HepG2 (cell line): ENCODE results near the gene CHN1. TPM values are rescaled to one million over a fixed set of nuclear protein-coding genes. Genes with fewer than 3 reads are reported as not detected.

ENCODE experiments used
- ATAC-seq: fragments of 200-7000 bp; cut with Tn5 transposase; 3 replicates; pipeline ENCODE4 v1.9.1; 2020; ENCODE audit warnings: mild to moderate bottlenecking, moderate library complexity
- BruUV-seq: library from RNA; stranded (reverse); fragments of 400-500 nt; replicated peaks from 2 replicates; lab custom pipeline; 2021; lab: Mats Ljungman, UMichigan
- CTCF ChIA-PET: fragments of 300-600 bp; formaldehyde crosslinking; extraction: SDS; loops from one replicate; lab custom pipeline; 2021; ENCODE audit warnings: low total read pairs, inconsistent platforms, low intra/inter-chr PET ratio; lab: Yijun Ruan, JAX
- POLR2A ChIA-PET: fragments of 350-600 bp; sonication (Branson Sonifier 250); formaldehyde crosslinking; loops from one replicate; lab custom pipeline; 2020; ENCODE audit warnings: antibody characterized with exemption, inconsistent platforms; lab: Yijun Ruan, JAX
- DNase-seq: peaks from one replicate; pipeline ENCODE4 v3.0.0-alpha.2; 2015; ENCODE audit warnings: low spot score
- FAIRE-seq: peaks from 3 replicates; lab custom pipeline; 2011; peaks lifted over from hg19 to GRCh38; lab: Jason Lieb, UNC
- H2AFZ ChIP-seq: one replicate; pipeline ENCODE4 v1.6.1; 2011; ENCODE audit warnings: low read length, inconsistent platforms
- H3K27ac ChIP-seq: fragments of 300-600 bp; 3 replicates; pipeline ENCODE4 v1.8.0; 2011; ENCODE audit warnings: mixed run types, mild to moderate bottlenecking, mixed read lengths, low read length, inconsistent platforms; ENCODE audit not compliant: insufficient read depth; ENCODE audit errors: extremely low read length
- H3K27me3 ChIP-seq, 2 experiments: fragments of 200-600 bp in 1 of 2; 2 replicates in 1 of 2; 3 replicates in 1 of 2; pipeline versions ENCODE4 v1.6.0 to v1.8.0; 2011; ENCODE audit warnings: low read length in 2 of 2, mild to moderate bottlenecking in 2 of 2, moderate library complexity in 2 of 2, inconsistent platforms in 1 of 2; ENCODE audit not compliant: insufficient read depth in 2 of 2, control insufficient read depth in 1 of 2
- H3K36me3 ChIP-seq, 2 experiments: fragments of 200-600 bp in 1 of 2; replicated peaks in 1 of 2; 2 replicates in 1 of 2; 3 replicates in 1 of 2; pipeline versions ENCODE4 v1.5.1 to v1.8.0; 2011; ENCODE audit warnings: low read length in 2 of 2, inconsistent platforms in 1 of 2; ENCODE audit not compliant: insufficient read depth in 2 of 2, control insufficient read depth in 1 of 2
- H3K4me1 ChIP-seq: 2 replicates; pipeline ENCODE4 v1.5.1; 2012; ENCODE audit warnings: low read length, inconsistent platforms; ENCODE audit not compliant: insufficient read depth
- H3K4me2 ChIP-seq: 2 replicates; pipeline ENCODE4 v1.6.0; 2011; ENCODE audit warnings: low read depth, low read length, inconsistent platforms
- H3K4me3 ChIP-seq, 3 experiments: fragments of 200-600 bp in 1 of 3; sonication (generic), shearing (Covaris generic) in 1 of 3; replicated peaks in 1 of 3; 2 replicates each; pipeline ENCODE4 v1.5.1; 2011 to 2016; ENCODE audit warnings: low read length in 3 of 3, inconsistent platforms in 2 of 3, low read depth in 2 of 3, mild to moderate bottlenecking in 2 of 3, control low read depth in 1 of 3, mixed read lengths in 1 of 3; ENCODE audit not compliant: insufficient read depth in 1 of 3
- H3K79me2 ChIP-seq: one replicate; pipeline ENCODE4 v1.6.1; 2011; ENCODE audit warnings: low read length, inconsistent platforms; ENCODE audit not compliant: insufficient read depth
- H3K9ac ChIP-seq: 2 replicates; pipeline ENCODE4 v1.6.0; 2011; ENCODE audit warnings: mild to moderate bottlenecking, low read depth, low read length, inconsistent platforms; ENCODE audit not compliant: insufficient read depth
- H3K9me3 ChIP-seq: 2 replicates; pipeline ENCODE4 v1.5.1; 2012; ENCODE audit warnings: mild to moderate bottlenecking, low read length
- H4K20me1 ChIP-seq: 2 replicates; pipeline ENCODE4 v1.6.0; 2011; ENCODE audit warnings: inconsistent platforms, mild to moderate bottlenecking, low read length, moderate library complexity; ENCODE audit not compliant: insufficient read depth
- GPBP1L1 ChIP-seq: sonication (generic); formaldehyde crosslinking; IDR thresholded peaks from 2 replicates; pipeline ENCODE4 v1.5.0; 2020; ENCODE audit warnings: mild to moderate bottlenecking, missing genetic modification reagents
- KAT8 ChIP-seq: IDR thresholded peaks from 2 replicates; pipeline ENCODE4 v1.6.1; 2016; ENCODE audit warnings: missing genetic modification reagents, missing compliant biosample characterization
- TEF ChIP-seq: sonication (generic); formaldehyde crosslinking; IDR thresholded peaks from 2 replicates; pipeline ENCODE4 v1.5.0; 2020; ENCODE audit warnings: missing genetic modification reagents
- ZNF616 ChIP-seq: sonication (generic); formaldehyde crosslinking; IDR thresholded peaks from 2 replicates; pipeline ENCODE4 v1.5.0; 2020; ENCODE audit warnings: low read depth, mild to moderate bottlenecking, missing genetic modification reagents
- WGBS: methylation state at CpG from one replicate; pipeline ENCODE4 v1.1.6; 2017; ENCODE audit warnings: low lambda C conversion rate; 5-methylcytosine and 5-hydroxymethylcytosine counted together
- in situ Hi-C: cut with HindIII; loops from 2 replicates; pipeline ENCODE4 v1.10.0; 2017; ENCODE audit warnings: low pct_unique_long_range_greater_than_20kb; ENCODE audit not compliant: extremely low pct_ligation_motif_present
- intact Hi-C: fragments of 100-400 bp; cut with micrococcal nuclease; formaldehyde crosslinking; loops from one replicate; pipeline ENCODE4 v1.10.0; 2022; ENCODE audit not compliant: unreplicated experiment
- polyA plus RNA-seq, 8 experiments: library from polyadenylated mRNA; depleted of rRNA in 3 of 8; stranded (reverse) in 7 of 8; unstranded in 1 of 8; fragments of >200 nt; fragmentation: Illumina TruSeq in 4 of 8; extraction: Trizol in 4 of 8; gene quantifications; 2 replicates each; pipeline versions ENCODE4 v1.2.1 to v1.2.3, GENCODE V29; 2011 to 2016; ENCODE audit warnings: low read depth in 4 of 8, missing spikeins in 1 of 8, mixed read lengths in 1 of 8; ENCODE audit not compliant: insufficient read depth in 1 of 8
- total RNA-seq, 5 experiments: library from RNA; depleted of rRNA; stranded (reverse); fragments of >200 nt; fragmentation: Illumina TruSeq; extraction: Trizol; gene quantifications; 2 replicates each; pipeline ENCODE4 v1.2.3, GENCODE V29; 2016; ENCODE audit warnings: low read depth in 1 of 5

CHN1 gene
- total and polyA plus RNA-seq, 2 of the 13 experiments (the other 11 are each of a cell fraction or from before 2014, with no cell fraction given), result 2.8 to 3.5 TPM

GRCh38 chr2:174805803-174806202, 199.4 kb downstream of the CHN1 start:
- BruUV-seq, result no TSS peak
- no peak overlapping the region for H3K4me2 ChIP-seq
- POLR2A ChIA-PET, result no interaction called here
- CTCF ChIA-PET, result no interaction called here
- no peak overlapping the region for H3K9ac ChIP-seq
- no peaks in the 10 kb centered on the region for H3K27me3 ChIP-seq
- no peak for TF ChIP-seq TEF (CRISPR knock-in tag)
- TF ChIP-seq GPBP1L1, result no peak
- no peak for TF ChIP-seq KAT8 (CRISPR knock-in tag)
- DNase-seq (no peak), ATAC-seq (no peak), FAIRE-seq (no peak)
- H3K9me3 ChIP-seq, result no peaks in the 10 kb centered on the region
- H2AFZ ChIP-seq, result no peak overlapping the region
- in situ Hi-C loops, result no loop called here
- no peak overlapping the region for H3K27ac ChIP-seq
- no peaks in the 10 kb centered on the region for H3K4me1 ChIP-seq
- 6% methylated on average over 1 of the region's 1 CpG for WGBS
- H3K36me3 ChIP-seq, result no peaks in the 10 kb centered on the region
- intact Hi-C loops, result no loop called here
- no peak overlapping the region for H3K4me3 ChIP-seq
- no peaks in the 10 kb centered on the region for H3K79me2 ChIP-seq
- no peaks in the 10 kb centered on the region for H4K20me1 ChIP-seq

- BruUV-seq, result no TSS peak
- Histone ChIP-seq H3K4me1 (no peaks in the 10 kb centered on the region), H3K9ac (no peak overlapping the region), H4K20me1 (no peaks in the 10 kb centered on the region), H3K27ac (no peak overlapping the region), H3K9me3 (no peaks in the 10 kb centered on the region), H3K4me2 (no peak overlapping the region), H2AFZ (no peak overlapping the region), H3K27me3 (no peaks in the 10 kb centered on the region), H3K36me3 (no peaks in the 10 kb centered on the region), H3K79me2 (no peaks in the 10 kb centered on the region), H3K4me3 (no peak overlapping the region)
- ChIA-PET POLR2A (no interaction called here), CTCF (no interaction called here)
- 48% methylated on average over 4 of the region's 4 CpGs for WGBS
- FAIRE-seq (no peak), DNase-seq (no peak), ATAC-seq (no peak)
- in situ Hi-C loops (no loop called here), intact Hi-C loops (no loop called here)
- no peak for TF ChIP-seq ZNF616 (CRISPR knock-in tag)
These were observed 202.7 kb downstream of the CHN1 start for GRCh38 chr2:174802459-174802858.
